Measurements from ENCODE around the gene DNAJC16. TPM values are rescaled to one million over a fixed set of nuclear protein-coding genes. Genes with fewer than 3 reads are reported as not detected.

Gene DNAJC16
- total RNA-seq, 1 experiment from 2014 or later = 20.7 TPM

DNA sequence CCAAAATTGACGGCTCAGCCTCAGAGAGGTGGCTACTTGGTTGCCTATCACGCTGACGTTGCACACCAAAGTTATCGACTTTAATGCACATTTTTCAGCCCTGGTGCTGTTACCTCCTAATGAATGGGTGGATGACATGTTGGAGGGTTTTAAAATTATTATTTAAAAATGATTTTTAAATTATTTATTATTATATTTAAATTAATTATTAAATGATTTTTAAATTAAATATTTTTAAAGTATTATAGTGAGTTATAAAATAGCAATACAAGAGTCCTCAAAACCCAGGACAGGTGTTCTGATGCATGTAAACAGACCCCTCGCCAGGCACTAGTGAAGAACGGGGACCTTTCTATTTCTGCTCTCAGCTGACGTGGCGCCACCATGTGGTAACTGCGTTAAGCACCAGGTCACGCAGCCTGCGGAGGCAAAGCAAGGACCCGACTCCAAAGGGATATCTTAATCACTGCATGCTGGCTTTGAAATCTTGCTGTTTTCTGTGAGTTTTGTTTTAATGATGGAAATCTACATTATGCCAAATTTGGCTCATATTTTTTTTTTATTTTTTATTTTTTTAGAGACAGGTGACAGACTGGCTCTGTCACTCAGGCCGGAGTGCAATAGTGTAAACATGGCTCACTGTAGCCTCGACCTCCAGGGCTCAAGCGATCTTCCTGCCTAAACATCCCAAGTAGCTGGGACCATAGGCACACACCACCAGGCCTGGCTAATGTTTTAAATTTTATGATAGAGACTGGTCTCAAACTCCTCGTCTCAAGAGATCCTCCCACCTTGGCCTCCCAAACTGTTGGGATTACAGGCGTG is 25.2 kb upstream of the DNAJC16 start:
- no peak overlapping the region for H3K27ac ChIP-seq (ENCODE audit: insufficient read length, low read depth, low read length)
- Mint-ChIP-seq H3K27me3 (ENCODE audit: low read depth) (no peaks in the 10 kb centered on the region), H3K4me1 (peaks cover 5 to 18% of the 10 kb centered on the region in 2 experiments), H3K36me3 (ENCODE audit: insufficient read depth in 1 of 3, low read depth in 3 of 3) (peaks cover 4 to 42% (median 9%) of the 10 kb centered on the region in 3 experiments), H3K4me3 (no peak overlapping the region; a peak in 1 of 5 replicates), H3K9me3 (peaks cover 3% of the 10 kb centered on the region in 2 experiments; a peak in 3 of 5 replicates), H3K27ac (peak overlapping the region in 1 of 3 experiments; percentile 52; a peak in 2 of 7 replicates)
- H3K79me1 ChIP-seq (ENCODE audit: insufficient read depth, low read depth, low read length, poor library complexity, severe bottlenecking) = no peaks in the 10 kb centered on the region
- H3K9me3 ChIP-seq (ENCODE audit: control insufficient read depth, low read depth, low read length) = no peaks in the 10 kb centered on the region
- TF ChIP-seq, protein P1, sequence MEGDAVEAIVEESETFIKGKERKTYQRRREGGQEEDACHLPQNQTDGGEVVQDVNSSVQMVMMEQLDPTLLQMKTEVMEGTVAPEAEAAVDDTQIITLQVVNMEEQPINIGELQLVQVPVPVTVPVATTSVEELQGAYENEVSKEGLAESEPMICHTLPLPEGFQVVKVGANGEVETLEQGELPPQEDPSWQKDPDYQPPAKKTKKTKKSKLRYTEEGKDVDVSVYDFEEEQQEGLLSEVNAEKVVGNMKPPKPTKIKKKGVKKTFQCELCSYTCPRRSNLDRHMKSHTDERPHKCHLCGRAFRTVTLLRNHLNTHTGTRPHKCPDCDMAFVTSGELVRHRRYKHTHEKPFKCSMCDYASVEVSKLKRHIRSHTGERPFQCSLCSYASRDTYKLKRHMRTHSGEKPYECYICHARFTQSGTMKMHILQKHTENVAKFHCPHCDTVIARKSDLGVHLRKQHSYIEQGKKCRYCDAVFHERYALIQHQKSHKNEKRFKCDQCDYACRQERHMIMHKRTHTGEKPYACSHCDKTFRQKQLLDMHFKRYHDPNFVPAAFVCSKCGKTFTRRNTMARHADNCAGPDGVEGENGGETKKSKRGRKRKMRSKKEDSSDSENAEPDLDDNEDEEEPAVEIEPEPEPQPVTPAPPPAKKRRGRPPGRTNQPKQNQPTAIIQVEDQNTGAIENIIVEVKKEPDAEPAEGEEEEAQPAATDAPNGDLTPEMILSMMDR (conservative IDR thresholded peaks at IDR 0.05) = peak; percentile 91
- no peak overlapping the region for H4K5ac ChIP-seq (ENCODE audit: insufficient read length, low read depth, low read length)
- no peak overlapping the region for H3K23ac ChIP-seq (ENCODE audit: insufficient read length, low read depth, low read length)
- H3K4ac ChIP-seq (ENCODE audit: low read depth, low read length) = no peak overlapping the region
- H2BK120ac ChIP-seq (ENCODE audit: low read depth, low read length, poor library complexity, severe bottlenecking) = no peak overlapping the region
- no peaks in the 10 kb centered on the region; the same call in 1 of the 2 replicates for H3K4me1 ChIP-seq (ENCODE audit: insufficient read depth, low read length)
- H4K91ac ChIP-seq (ENCODE audit: insufficient read length, low read depth, low read length) = no peak overlapping the region
- H4K20me1 ChIP-seq (ENCODE audit: control insufficient read depth, insufficient read depth, insufficient read length) = no peaks in the 10 kb centered on the region
- H2AFZ ChIP-seq (ENCODE audit: low read length) = no peak overlapping the region
- no peak overlapping the region for H3K4me2 ChIP-seq (ENCODE audit: insufficient read depth, insufficient read length, low read length)
- H4K8ac ChIP-seq (replicated peaks; ENCODE audit: insufficient read length, low read depth, low read length) = no peak overlapping the region
- H3K9ac ChIP-seq (ENCODE audit: extremely low read depth, insufficient read length, low read length) = no peak overlapping the region
- H3K18ac ChIP-seq (ENCODE audit: insufficient read length, low read depth, low read length) = no peak overlapping the region
- no peaks in the 10 kb centered on the region for H3K79me2 ChIP-seq (ENCODE audit: insufficient read depth, low read length)
- H3K14ac ChIP-seq (ENCODE audit: insufficient read depth, low read length) = no peak overlapping the region
- no peaks in the 10 kb centered on the region for H3K27me3 ChIP-seq (ENCODE audit: insufficient read depth, low read length)
- DNase-seq = peak; percentile 76
- no CpG with 5 or more reads among the region's 17 CpGs for WGBS (ENCODE audit: extremely low coverage, insufficient read length, low lambda C conversion rate)
- no peak overlapping the region for H2AK5ac ChIP-seq (ENCODE audit: insufficient read length, low read length)
- no peak overlapping the region for H2BK15ac ChIP-seq (ENCODE audit: low read depth, low read length)
- H3T11ph ChIP-seq (ENCODE audit: low read length) = no peak overlapping the region
- H2BK20ac ChIP-seq (ENCODE audit: low read depth, low read length, poor library complexity, severe bottlenecking) = no peak overlapping the region
- no peak overlapping the region for H3K56ac ChIP-seq (ENCODE audit: insufficient read length, low read depth, low read length)
- H2BK12ac ChIP-seq (ENCODE audit: insufficient read length, low read depth, low read length) = no peak overlapping the region
- no peaks in the 10 kb centered on the region for H3K23me2 ChIP-seq (ENCODE audit: insufficient read length, low read depth, low read length, poor library complexity, severe bottlenecking)
- no peak overlapping the region for H2BK5ac ChIP-seq (ENCODE audit: insufficient read length, low read length)

All from H9 (cell line).